Measurements from ENCODE around the gene SPG7.

GRCh38 chr16:89538286-89538685 lies 30.1 kb downstream of the SPG7 start:
- no peak for TF ChIP-seq ZNF274 (IDR thresholded peaks at IDR 0.05; ENCODE audit: low read depth, low read length)
- TF ChIP-seq YY1 (IDR thresholded peaks at IDR 0.05; ENCODE audit: insufficient read depth, insufficient read length): no peak
- TF ChIP-seq SUZ12 (IDR thresholded peaks at IDR 0.05; ENCODE audit: extremely low read depth, insufficient read depth, insufficient read length): no peak

Measured in NT2/D1 (cell line).